Progenitor cell of endocrine pancreas (in vitro differentiated cells): ENCODE data around the gene LHX1. TPM values are rescaled to one million over a fixed set of nuclear protein-coding genes. Genes with fewer than 3 reads are reported as not detected.

Source experiments
- DNase-seq: peaks from one replicate; pipeline ENCODE4 v3.0.0; 2021; ENCODE audit warnings: low spot score; ENCODE audit not compliant: unreplicated experiment
- H3K27ac Mint-ChIP-seq: 2 replicates; pipeline ENCODE4 v1.8.0; 2021; ENCODE audit warnings: mild to moderate bottlenecking, moderate library complexity, mixed read lengths
- H3K27me3 Mint-ChIP-seq: 2 replicates; pipeline ENCODE4 v1.8.0; 2021; ENCODE audit warnings: mixed read lengths
- H3K36me3 Mint-ChIP-seq: 2 replicates; pipeline ENCODE4 v1.8.0; 2022; ENCODE audit warnings: mixed read lengths; ENCODE audit not compliant: insufficient read depth
- H3K4me1 Mint-ChIP-seq: 2 replicates; pipeline ENCODE4 v1.8.0; 2021; ENCODE audit warnings: low read depth, mixed read lengths
- H3K4me3 Mint-ChIP-seq: 2 replicates; pipeline ENCODE4 v1.8.0; 2021; ENCODE audit warnings: low read depth, mild to moderate bottlenecking, moderate library complexity, mixed read lengths
- H3K9me3 Mint-ChIP-seq: 2 replicates; pipeline ENCODE4 v1.8.0; 2021; ENCODE audit warnings: low read depth, mixed read lengths
- CTCF ChIP-seq: fragments of 200-600 bp; sonication (generic); IDR thresholded peaks from one replicate; pipeline ENCODE4 v1.5.0; 2021; ENCODE audit warnings: antibody characterized with exemption, mild to moderate bottlenecking; ENCODE audit not compliant: unreplicated experiment
- total RNA-seq: library from RNA; stranded (reverse); gene quantifications from 2 replicates; pipeline ENCODE4 v1.2.1, GENCODE V29; 2021

LHX1 gene
- total RNA-seq, 1 donor from 2014 or later = 2.0 TPM

DNA sequence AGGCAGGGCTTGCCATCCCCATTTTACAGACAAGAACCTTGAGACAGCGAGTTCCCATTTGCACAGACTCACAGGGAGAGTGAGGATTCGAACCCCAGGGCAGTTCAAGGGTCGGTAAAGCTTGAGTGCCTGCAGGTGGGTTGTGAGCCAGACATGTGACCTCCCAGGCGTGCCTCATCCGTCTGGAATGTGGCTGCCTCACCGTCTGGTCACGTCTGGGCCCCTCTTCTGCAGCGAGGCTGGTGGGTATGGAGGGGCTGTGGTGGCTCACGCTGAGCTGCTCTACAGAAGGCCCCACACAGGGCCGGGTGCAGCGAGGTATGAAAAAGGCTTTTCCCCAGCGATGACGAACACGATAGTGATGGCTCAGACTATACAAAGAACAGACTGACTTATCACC lies 35.8 kb upstream of the LHX1 start:
- Mint-ChIP-seq H3K27ac (no peak overlapping the region), H3K27me3 (peaks cover 13% of the 10 kb centered on the region), H3K9me3 (no peaks in the 10 kb centered on the region), H3K4me1 (no peaks in the 10 kb centered on the region), H3K36me3 (no peaks in the 10 kb centered on the region), H3K4me3 (no peak overlapping the region)
- TF ChIP-seq CTCF = no peak
- no peak for DNase-seq

- no peak for TF ChIP-seq CTCF
- Mint-ChIP-seq H3K9me3 (no peaks in the 10 kb centered on the region), H3K27me3 (peaks cover 23% of the 10 kb centered on the region), H3K4me3 (no peak overlapping the region), H3K27ac (no peak overlapping the region), H3K36me3 (no peaks in the 10 kb centered on the region), H3K4me1 (no peaks in the 10 kb centered on the region)
- no peak for DNase-seq
These were observed 29.9 kb upstream of the LHX1 start for GRCh38 chr17:36907407-36907806.

DNA sequence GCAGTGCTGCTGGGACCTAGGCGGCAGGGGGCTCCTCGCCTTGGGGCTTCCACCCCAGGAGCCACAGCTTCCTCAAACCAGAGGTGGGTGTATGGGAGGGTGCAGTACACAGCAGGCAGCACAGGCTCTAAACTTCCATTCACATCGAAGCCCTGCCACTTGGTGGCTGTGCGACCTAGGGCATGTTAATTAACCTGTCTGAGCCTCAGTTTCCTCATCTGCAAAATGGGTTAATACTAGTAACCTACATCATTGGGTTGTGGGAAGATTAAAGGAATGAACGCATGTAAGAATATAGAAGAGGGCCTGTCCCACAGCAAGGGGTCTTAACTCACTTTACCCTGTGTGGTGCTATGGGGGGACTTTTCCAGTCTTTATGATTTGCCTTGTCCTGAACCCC lies 26.8 kb upstream of the LHX1 start:
- H3K36me3 Mint-ChIP-seq = no peaks in the 10 kb centered on the region

GRCh38 chr17:36911001-36911400 lies 26.3 kb upstream of the LHX1 start:
- Mint-ChIP-seq H3K27ac (no peak overlapping the region), H3K4me1 (no peaks in the 10 kb centered on the region), H3K36me3 (no peaks in the 10 kb centered on the region), H3K9me3 (no peaks in the 10 kb centered on the region), H3K4me3 (no peak overlapping the region), H3K27me3 (peaks cover 23% of the 10 kb centered on the region)
- no peak for DNase-seq
- no peak for TF ChIP-seq CTCF

More for the DNA sequence above, 26.8 kb upstream of the LHX1 start:
- Mint-ChIP-seq H3K9me3 (no peaks in the 10 kb centered on the region), H3K27ac (no peak overlapping the region), H3K4me3 (no peak overlapping the region), H3K4me1 (no peaks in the 10 kb centered on the region), H3K27me3 (peaks cover 23% of the 10 kb centered on the region)
- DNase-seq = no peak
- no peak for TF ChIP-seq CTCF

DNA sequence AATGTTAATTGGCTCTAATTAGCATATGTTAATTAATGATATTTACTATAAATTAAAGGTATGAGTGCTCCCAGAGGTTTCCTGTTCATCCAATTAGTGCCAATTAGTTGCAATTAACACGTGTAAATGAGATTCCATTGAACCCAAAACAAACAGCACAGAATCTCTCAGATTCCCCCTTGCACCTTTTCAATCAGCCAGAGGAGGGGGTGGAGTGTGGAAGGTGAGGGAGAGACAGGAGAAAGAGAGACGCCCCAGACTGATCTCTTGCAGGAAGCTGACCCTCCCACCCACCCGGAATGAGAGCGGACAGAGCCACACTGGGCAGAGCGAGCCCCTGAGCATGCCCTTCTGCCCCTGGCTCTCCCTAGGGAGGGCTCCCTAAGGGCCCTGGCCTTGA lies 24.1 kb upstream of the LHX1 start:
- Mint-ChIP-seq H3K4me3 (no peak overlapping the region), H3K9me3 (no peaks in the 10 kb centered on the region), H3K27me3 (peaks cover 13% of the 10 kb centered on the region), H3K4me1 (no peaks in the 10 kb centered on the region), H3K36me3 (no peaks in the 10 kb centered on the region), H3K27ac (no peak overlapping the region)
- no peak for DNase-seq
- no peak for TF ChIP-seq CTCF
